GM21515 (cell line): Measurements from ENCODE around the gene MMP2.

Experiments
- ATAC-seq: cut with Tn5 transposase; IDR thresholded peaks from one replicate; pipeline ENCODE4 v1.9.1; 2021; ENCODE audit not compliant: unreplicated experiment

MMP2 gene

GRCh38 chr16:55492756-55493380 lies 13.9 kb downstream of the MMP2 start:
- ATAC-seq: no peak

DNA sequence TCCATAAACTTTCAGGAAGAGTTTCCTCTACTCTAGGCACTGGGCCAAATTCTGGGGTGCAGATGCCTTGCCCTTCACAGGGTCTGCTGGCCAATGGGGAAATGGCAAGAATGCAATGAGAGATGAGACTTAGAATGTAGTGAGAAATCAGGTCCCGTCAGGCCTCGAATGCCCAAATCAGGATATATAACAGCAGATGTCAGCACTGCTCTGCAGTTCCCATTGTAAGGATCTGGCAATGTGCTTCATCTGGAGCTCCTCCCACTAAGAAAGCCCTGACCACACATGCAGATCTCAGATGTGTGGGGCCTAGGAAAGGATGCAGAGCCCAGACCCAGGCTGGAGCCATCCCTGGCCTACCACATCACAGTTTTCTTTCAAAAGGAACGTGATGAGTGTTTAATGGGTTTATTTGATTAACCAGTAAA lies 16.0 kb downstream of the MMP2 start:
- no peak for ATAC-seq

- no peak for ATAC-seq
Observed at GRCh38 chr16:55495616-55496289, 16.8 kb downstream of the MMP2 start.

GRCh38 chr16:55496509-55497145 lies 17.6 kb downstream of the MMP2 start:
- no peak for ATAC-seq

GRCh38 chr16:55497558-55497957 lies 18.6 kb downstream of the MMP2 start:
- no peak for ATAC-seq

DNA sequence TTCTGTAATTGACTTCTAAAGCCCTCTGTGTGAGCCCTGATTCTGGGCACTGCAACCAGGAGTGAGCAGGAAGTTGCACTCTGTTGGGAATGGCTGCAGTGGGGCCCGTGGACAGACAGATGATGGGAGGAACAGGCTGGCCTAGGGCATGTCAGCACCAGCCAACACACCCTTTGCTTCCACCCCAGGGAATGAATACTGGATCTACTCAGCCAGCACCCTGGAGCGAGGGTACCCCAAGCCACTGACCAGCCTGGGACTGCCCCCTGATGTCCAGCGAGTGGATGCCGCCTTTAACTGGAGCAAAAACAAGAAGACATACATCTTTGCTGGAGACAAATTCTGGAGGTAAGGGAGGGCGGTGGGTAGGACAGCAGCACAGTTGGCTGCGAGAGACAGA lies 19.1 kb downstream of the MMP2 start:
- ATAC-seq: no peak

- ATAC-seq: no peak
Observed at GRCh38 chr16:55499281-55499680, 20.3 kb downstream of the MMP2 start.

DNA sequence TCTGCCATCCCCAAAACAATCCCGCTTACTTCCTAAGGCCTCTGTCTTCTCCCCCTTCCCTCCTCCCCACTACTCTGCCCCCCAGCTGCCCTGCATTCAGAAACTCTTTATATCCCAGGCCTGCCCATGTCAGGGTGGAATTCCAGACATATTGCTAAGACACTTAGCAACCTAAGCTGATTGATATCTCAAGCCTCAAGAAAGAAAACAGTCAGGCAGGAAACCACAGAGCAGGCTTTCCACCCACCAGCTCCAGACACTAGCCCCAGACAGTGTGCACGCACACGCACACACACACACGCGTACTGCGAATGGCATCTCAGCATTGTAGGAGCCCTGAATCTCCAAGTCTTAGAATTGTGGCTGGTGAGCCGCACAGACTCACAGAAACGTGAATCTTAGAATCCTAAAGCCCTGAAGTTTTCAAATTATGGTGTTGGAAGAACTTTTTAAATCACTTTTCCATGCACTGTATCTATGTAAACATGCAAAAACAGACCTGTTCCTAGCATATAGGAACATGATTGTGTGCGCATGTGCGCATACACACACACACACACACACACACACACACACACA lies 21.0 kb downstream of the MMP2 start:
- no peak for ATAC-seq

GRCh38 chr16:55500530-55501011 lies 21.6 kb downstream of the MMP2 start:
- ATAC-seq: no peak

GRCh38 chr16:55501549-55502322 lies 22.7 kb downstream of the MMP2 start:
- no peak for ATAC-seq

- ATAC-seq: no peak
Observed at GRCh38 chr16:55502801-55503366, 23.9 kb downstream of the MMP2 start.

- no peak for ATAC-seq
Observed at GRCh38 chr16:55503726-55504550, 24.9 kb downstream of the MMP2 start.

DNA sequence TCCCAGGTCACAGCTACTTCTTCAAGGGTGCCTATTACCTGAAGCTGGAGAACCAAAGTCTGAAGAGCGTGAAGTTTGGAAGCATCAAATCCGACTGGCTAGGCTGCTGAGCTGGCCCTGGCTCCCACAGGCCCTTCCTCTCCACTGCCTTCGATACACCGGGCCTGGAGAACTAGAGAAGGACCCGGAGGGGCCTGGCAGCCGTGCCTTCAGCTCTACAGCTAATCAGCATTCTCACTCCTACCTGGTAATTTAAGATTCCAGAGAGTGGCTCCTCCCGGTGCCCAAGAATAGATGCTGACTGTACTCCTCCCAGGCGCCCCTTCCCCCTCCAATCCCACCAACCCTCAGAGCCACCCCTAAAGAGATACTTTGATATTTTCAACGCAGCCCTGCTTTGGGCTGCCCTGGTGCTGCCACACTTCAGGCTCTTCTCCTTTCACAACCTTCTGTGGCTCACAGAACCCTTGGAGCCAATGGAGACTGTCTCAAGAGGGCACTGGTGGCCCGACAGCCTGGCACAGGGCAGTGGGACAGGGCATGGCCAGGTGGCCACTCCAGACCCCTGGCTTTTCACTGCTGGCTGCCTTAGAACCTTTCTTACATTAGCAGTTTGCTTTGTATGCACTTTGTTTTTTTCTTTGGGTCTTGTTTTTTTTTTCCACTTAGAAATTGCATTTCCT lies 26.5 kb downstream of the MMP2 start:
- ATAC-seq: no peak

DNA sequence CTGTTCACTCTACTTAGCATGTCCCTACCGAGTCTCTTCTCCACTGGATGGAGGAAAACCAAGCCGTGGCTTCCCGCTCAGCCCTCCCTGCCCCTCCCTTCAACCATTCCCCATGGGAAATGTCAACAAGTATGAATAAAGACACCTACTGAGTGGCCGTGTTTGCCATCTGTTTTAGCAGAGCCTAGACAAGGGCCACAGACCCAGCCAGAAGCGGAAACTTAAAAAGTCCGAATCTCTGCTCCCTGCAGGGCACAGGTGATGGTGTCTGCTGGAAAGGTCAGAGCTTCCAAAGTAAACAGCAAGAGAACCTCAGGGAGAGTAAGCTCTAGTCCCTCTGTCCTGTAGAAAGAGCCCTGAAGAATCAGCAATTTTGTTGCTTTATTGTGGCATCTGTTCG lies 27.1 kb downstream of the MMP2 start:
- no peak for ATAC-seq

GRCh38 chr16:55506708-55507107 lies 27.7 kb downstream of the MMP2 start:
- no peak for ATAC-seq

DNA sequence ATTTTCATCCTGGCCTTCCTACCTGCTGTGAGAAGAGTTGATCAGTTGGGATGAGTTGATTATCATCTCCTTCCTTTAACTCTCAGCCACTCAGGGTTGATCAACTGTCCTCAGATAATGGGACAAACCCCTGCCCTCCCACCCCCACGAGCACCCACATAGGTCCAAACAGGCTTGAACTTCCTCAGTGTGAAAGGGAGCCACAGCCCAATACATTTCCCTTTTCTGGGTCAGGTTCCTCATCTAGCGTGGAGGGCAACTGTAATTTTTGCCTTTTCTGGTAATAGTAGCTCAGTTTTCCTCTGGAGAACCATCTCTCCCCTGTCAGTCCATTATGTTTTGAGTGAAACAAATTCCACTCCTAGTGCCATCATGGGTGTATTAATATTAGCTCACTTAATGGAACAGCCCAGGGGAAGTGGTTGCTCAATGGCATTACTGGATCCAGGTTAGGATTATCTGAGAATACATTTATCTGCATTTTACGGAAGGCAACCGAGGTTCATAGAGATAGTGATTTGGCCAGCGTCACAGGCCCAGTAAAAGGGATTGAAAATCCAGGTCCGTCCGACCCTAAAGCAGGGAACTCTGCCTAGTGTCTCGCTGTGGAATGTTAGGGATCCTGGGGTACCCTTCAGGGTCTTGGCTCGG lies 29.4 kb downstream of the MMP2 start:
- no peak for ATAC-seq

GRCh38 chr16:55508941-55509931 lies 30.2 kb downstream of the MMP2 start, which contains the start of gene LPCAT2:
TSS of gene LPCAT2 (plus strand) at chr16:55509072. CDS start at chr16:55509182, 110 bp downstream.
- ATAC-seq: no peak
